Measurements from ENCODE around the gene NXPE4.
"Not testable (repeated sequence)": the region's sequence is repeated elsewhere in the genome, so short reads cannot be mapped to it uniquely, and the experiment has no call there.

The NXPE4 gene

GRCh38 chr11:114595571-114595970, at the start of gene NXPE4:
NXPE4 (minus strand) TSS chr11:114595786; CDS start chr11:114594759, 1,027 bp downstream.
- Histone ChIP-seq H3K4me3 (ENCODE audit: low read length) (peak within 1 kb of the TSS; percentile 40), H3K27ac (ENCODE audit: low read depth, low read length) (no peak within 1 kb of the TSS), H3K4me1 (ENCODE audit: control insufficient read depth, insufficient read depth, low read length) (no peaks in the 10 kb centered on the region), H3K27me3 (ENCODE audit: control insufficient read depth, insufficient read depth, low read length) (no peaks in the 10 kb centered on the region), H3K36me3 (ENCODE audit: control insufficient read depth, insufficient read depth, low read length) (no peaks in the 10 kb centered on the region), H3K9ac (ENCODE audit: low read length) (no peak within 1 kb of the TSS)

GRCh38 chr11:114639440-114639839, 43.9 kb upstream of the NXPE4 start:
- H3K27ac ChIP-seq (ENCODE audit: low read depth, low read length); H3K27me3 ChIP-seq (ENCODE audit: control insufficient read depth, insufficient read depth, low read length); H3K4me1 ChIP-seq (ENCODE audit: control insufficient read depth, insufficient read depth, low read length); H3K4me3 ChIP-seq (ENCODE audit: low read length); H3K36me3 ChIP-seq (ENCODE audit: control insufficient read depth, insufficient read depth, low read length); H3K9ac ChIP-seq (ENCODE audit: low read length): not testable (repeated sequence)

GRCh38 chr11:114631445-114631965, 35.9 kb upstream of the NXPE4 start:
- H3K4me1 ChIP-seq (ENCODE audit: control insufficient read depth, insufficient read depth, low read length); H3K36me3 ChIP-seq (ENCODE audit: control insufficient read depth, insufficient read depth, low read length); H3K4me3 ChIP-seq (ENCODE audit: low read length); H3K9ac ChIP-seq (ENCODE audit: low read length); H3K27ac ChIP-seq (ENCODE audit: low read depth, low read length); H3K27me3 ChIP-seq (ENCODE audit: control insufficient read depth, insufficient read depth, low read length): not testable (repeated sequence)

- H3K9ac ChIP-seq (ENCODE audit: low read length) = no peak overlapping the region
- no peak overlapping the region for H3K27ac ChIP-seq (ENCODE audit: low read depth, low read length)
- H3K4me3 ChIP-seq (ENCODE audit: low read length) = no peak overlapping the region
- no peaks in the 10 kb centered on the region for H3K4me1 ChIP-seq (ENCODE audit: control insufficient read depth, insufficient read depth, low read length)
- H3K36me3 ChIP-seq (ENCODE audit: control insufficient read depth, insufficient read depth, low read length) = no peaks in the 10 kb centered on the region
- no peaks in the 10 kb centered on the region for H3K27me3 ChIP-seq (ENCODE audit: control insufficient read depth, insufficient read depth, low read length)
Observed at GRCh38 chr11:114625294-114625693, 29.7 kb upstream of the NXPE4 start.

GRCh38 chr11:114624455-114625207, 29.0 kb upstream of the NXPE4 start:
- Histone ChIP-seq H3K27me3 (ENCODE audit: control insufficient read depth, insufficient read depth, low read length) (no peaks in the 10 kb centered on the region), H3K27ac (ENCODE audit: low read depth, low read length) (no peak overlapping the region), H3K4me1 (ENCODE audit: control insufficient read depth, insufficient read depth, low read length) (no peaks in the 10 kb centered on the region), H3K4me3 (ENCODE audit: low read length) (no peak overlapping the region), H3K9ac (ENCODE audit: low read length) (no peak overlapping the region), H3K36me3 (ENCODE audit: control insufficient read depth, insufficient read depth, low read length) (no peaks in the 10 kb centered on the region)

- Histone ChIP-seq H3K4me1 (ENCODE audit: control insufficient read depth, insufficient read depth, low read length) (no peaks in the 10 kb centered on the region), H3K4me3 (ENCODE audit: low read length) (no peak overlapping the region), H3K27ac (ENCODE audit: low read depth, low read length) (no peak overlapping the region), H3K9ac (ENCODE audit: low read length) (no peak overlapping the region), H3K36me3 (ENCODE audit: control insufficient read depth, insufficient read depth, low read length) (no peaks in the 10 kb centered on the region), H3K27me3 (ENCODE audit: control insufficient read depth, insufficient read depth, low read length) (no peaks in the 10 kb centered on the region)
Observed at GRCh38 chr11:114623720-114624119, 28.1 kb upstream of the NXPE4 start.

GRCh38 chr11:114622858-114623257, 27.3 kb upstream of the NXPE4 start:
- H3K36me3 ChIP-seq (ENCODE audit: control insufficient read depth, insufficient read depth, low read length) = no peaks in the 10 kb centered on the region
- H3K4me1 ChIP-seq (ENCODE audit: control insufficient read depth, insufficient read depth, low read length) = no peaks in the 10 kb centered on the region
- H3K27me3 ChIP-seq (ENCODE audit: control insufficient read depth, insufficient read depth, low read length) = no peaks in the 10 kb centered on the region
- no peak overlapping the region for H3K9ac ChIP-seq (ENCODE audit: low read length)
- H3K27ac ChIP-seq (ENCODE audit: low read depth, low read length) = no peak overlapping the region
- no peak overlapping the region for H3K4me3 ChIP-seq (ENCODE audit: low read length)

GRCh38 chr11:114621950-114622809, 26.6 kb upstream of the NXPE4 start:
- Histone ChIP-seq H3K36me3 (ENCODE audit: control insufficient read depth, insufficient read depth, low read length) (no peaks in the 10 kb centered on the region), H3K9ac (ENCODE audit: low read length) (no peak overlapping the region)

GRCh38 chr11:114621072-114621471, 25.5 kb upstream of the NXPE4 start:
- Histone ChIP-seq H3K36me3 (ENCODE audit: control insufficient read depth, insufficient read depth, low read length) (no peaks in the 10 kb centered on the region), H3K27ac (ENCODE audit: low read depth, low read length) (no peak overlapping the region), H3K9ac (ENCODE audit: low read length) (no peak overlapping the region), H3K27me3 (ENCODE audit: control insufficient read depth, insufficient read depth, low read length) (no peaks in the 10 kb centered on the region), H3K4me3 (ENCODE audit: low read length) (no peak overlapping the region), H3K4me1 (ENCODE audit: control insufficient read depth, insufficient read depth, low read length) (no peaks in the 10 kb centered on the region)

More at GRCh38 chr11:114621950-114622809, 26.6 kb upstream of the NXPE4 start:
- Histone ChIP-seq H3K27ac (ENCODE audit: low read depth, low read length) (no peak overlapping the region), H3K4me1 (ENCODE audit: control insufficient read depth, insufficient read depth, low read length) (no peaks in the 10 kb centered on the region), H3K4me3 (ENCODE audit: low read length) (no peak overlapping the region), H3K27me3 (ENCODE audit: control insufficient read depth, insufficient read depth, low read length) (no peaks in the 10 kb centered on the region)

GRCh38 chr11:114619659-114620173, 24.1 kb upstream of the NXPE4 start:
- H3K4me1 ChIP-seq (ENCODE audit: control insufficient read depth, insufficient read depth, low read length) = no peaks in the 10 kb centered on the region
- no peak overlapping the region for H3K9ac ChIP-seq (ENCODE audit: low read length)
- H3K4me3 ChIP-seq (ENCODE audit: low read length) = no peak overlapping the region
- no peaks in the 10 kb centered on the region for H3K36me3 ChIP-seq (ENCODE audit: control insufficient read depth, insufficient read depth, low read length)
- no peaks in the 10 kb centered on the region for H3K27me3 ChIP-seq (ENCODE audit: control insufficient read depth, insufficient read depth, low read length)
- H3K27ac ChIP-seq (ENCODE audit: low read depth, low read length) = no peak overlapping the region

GRCh38 chr11:114618139-114618538, 22.6 kb upstream of the NXPE4 start:
- no peaks in the 10 kb centered on the region for H3K36me3 ChIP-seq (ENCODE audit: control insufficient read depth, insufficient read depth, low read length)
- H3K4me3 ChIP-seq (ENCODE audit: low read length) = no peak overlapping the region
- H3K27ac ChIP-seq (ENCODE audit: low read depth, low read length) = no peak overlapping the region
- H3K4me1 ChIP-seq (ENCODE audit: control insufficient read depth, insufficient read depth, low read length) = no peaks in the 10 kb centered on the region
- no peaks in the 10 kb centered on the region for H3K27me3 ChIP-seq (ENCODE audit: control insufficient read depth, insufficient read depth, low read length)
- no peak overlapping the region for H3K9ac ChIP-seq (ENCODE audit: low read length)

Measured in rectal smooth muscle tissue (tissue), 1 donor.